Measurements from ENCODE around the gene ADCY4. TPM values are rescaled to one million over a fixed set of nuclear protein-coding genes. Genes with fewer than 3 reads are reported as not detected.
A peak's percentile ranks its signal among the peaks of the same experiment; 100 is the strongest.
"Not testable (repeated sequence)": the region's sequence is repeated elsewhere in the genome, so short reads cannot be mapped to it uniquely, and the experiment has no call there.

ADCY4 gene
- polyA plus RNA-seq, 5 donors, result 26.9 to 37.3 (median 33.8) TPM

DNA sequence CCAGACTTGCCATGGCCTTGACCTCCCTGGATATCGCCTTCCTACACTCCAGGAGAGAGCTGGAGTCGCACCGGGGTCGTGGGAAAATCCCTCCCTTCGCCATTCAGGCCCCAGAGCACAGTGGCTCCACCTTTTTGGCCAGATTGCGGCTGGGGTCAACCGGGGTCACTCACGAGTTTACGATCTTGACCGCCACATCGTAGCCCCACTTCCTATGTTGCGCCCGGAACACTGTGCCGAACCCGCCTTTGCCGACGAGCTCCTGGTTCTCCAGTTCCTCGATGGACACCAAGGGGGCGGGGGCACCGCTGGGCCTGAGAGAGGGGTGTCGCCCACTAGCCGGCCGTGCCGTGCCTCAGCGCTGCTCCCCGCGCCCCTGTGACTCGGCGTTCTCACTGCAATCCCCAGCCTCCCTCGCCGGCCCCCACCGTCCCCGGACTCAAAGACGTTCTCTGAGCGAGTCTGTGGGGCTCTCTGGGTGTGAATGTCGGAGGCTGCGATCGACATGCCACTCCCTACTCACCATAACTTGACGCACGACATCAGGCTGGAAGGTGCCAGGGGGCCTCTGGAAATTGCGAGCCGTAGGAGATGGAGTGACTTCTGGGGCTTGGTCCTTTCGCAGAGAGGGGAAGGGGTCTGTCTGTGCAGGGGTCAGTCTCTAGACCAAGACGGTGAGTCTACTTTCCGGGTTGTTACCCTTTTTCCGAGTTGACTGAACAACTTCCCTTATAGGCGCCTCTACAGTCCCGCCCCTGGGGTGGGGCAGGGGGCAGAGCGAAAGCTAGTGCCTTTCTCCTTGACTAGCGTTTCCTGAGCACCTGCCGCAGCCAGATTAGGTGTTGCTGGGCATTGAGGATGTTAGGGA is 4.6 kb upstream of the ADCY4 start, which contains the start of gene RIPK3:
TSS of gene RIPK3 (minus strand) at position 708 of the 868 bp plus-strand sequence. CDS start at position 543, 165 bp downstream.
- no peak for DNase-seq

DNA sequence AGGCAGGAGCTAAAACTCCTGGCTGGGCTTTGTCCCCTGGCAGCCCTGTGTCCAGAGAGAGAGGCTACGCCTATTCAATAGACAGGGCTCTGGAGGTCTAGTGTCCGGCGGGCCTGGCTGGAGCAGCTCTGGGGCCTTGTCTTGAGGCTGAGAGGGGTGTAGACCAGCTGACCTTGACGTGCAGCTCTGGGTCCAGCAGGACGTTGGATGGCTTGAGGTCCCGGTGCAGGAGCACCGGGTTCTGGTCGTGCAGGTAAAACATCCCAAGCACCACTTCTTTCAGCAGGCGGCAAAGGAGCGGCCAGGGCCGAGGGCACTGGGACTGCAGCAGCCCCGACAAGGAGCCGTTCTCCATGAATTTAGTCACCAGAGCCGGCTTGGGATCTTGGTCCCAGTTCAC is 4.0 kb upstream of the ADCY4 start:
- no peak for DNase-seq

DNA sequence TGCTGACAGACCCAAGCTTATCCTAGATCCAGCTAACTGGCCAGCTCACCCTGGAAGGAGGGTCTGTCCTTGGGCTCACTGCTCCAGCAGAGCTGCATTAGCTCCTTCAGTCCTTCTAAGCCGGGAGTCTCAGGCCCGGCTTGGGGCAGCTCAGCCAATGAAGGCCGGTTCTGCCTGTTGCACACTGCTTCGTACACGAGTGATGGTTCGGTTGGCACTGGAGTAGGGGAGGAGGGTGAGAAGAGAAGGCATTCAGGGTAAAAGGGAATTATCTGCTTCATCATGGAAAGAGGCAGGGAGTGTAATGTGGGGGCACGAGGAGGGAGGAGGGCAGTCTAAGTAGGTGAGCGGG is 2.9 kb upstream of the ADCY4 start:
- no peak for DNase-seq

DNA sequence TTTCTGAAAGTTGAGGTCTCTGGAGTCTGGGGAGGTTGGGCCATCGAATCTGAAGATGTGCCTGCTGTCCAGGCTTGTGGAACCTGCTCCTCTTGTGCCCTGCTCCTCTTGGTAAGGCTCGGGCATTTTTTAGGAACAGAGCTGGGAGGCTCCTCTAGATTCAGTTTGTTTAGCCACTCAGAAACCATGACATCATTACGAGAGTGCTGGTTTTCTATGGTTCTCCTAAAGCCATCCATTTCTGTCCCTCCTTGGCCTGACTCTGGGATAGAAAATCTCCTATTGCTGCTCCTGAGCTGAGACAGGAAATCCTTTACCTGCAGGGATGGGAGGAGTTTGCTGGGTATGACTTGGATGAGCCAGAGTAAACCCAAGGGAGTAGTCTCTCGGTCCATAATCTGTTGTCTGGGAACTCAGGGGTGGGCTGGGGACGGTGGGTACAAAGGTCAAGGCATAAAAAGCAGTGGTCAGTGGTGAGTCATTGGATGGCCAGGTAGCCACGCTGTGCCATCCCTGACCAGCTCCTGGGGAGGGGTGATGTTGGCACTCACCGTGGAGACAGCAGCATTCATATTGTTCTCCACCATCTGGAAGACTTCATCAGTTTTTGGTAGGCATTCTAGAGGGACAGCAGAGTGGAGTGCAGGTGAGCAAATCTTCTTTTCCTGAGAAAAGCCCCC is 2.4 kb upstream of the ADCY4 start:
- no peak for DNase-seq

DNA sequence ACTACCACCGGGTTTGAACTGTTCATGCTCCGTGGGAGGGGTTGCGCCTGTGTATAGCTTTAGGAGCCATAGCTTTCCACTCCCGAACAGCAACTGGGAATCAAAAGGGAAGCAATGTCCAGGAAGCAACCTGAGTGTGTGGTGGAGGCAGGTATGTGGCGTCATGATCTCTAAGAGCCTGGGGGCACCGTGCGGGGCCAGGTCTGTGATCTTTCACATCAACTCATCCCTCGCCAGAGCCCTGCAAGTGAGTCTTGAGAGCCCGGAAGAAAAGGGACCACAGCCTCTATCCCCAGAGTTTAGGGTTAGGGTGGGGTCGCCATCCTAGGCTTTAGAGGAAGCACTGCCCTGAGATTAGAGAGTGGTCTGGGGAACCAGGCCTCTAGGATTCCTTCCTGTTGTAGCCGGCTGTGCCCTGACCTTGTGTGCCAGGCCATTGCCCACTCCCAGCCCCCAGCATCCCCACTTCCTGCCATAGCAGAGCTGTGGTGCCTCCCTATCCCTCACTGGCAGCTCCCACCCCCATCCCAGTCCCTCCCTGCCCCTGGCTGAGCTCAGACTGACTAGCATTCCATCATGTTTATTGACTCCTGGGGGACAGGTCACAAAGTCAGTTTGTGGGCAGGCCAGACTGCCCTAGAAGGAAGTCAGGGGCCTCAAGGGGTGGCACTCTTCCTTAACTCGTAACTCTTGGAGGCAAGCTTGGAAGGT is 745 bp upstream of the ADCY4 start:
- no peak for DNase-seq

DNA sequence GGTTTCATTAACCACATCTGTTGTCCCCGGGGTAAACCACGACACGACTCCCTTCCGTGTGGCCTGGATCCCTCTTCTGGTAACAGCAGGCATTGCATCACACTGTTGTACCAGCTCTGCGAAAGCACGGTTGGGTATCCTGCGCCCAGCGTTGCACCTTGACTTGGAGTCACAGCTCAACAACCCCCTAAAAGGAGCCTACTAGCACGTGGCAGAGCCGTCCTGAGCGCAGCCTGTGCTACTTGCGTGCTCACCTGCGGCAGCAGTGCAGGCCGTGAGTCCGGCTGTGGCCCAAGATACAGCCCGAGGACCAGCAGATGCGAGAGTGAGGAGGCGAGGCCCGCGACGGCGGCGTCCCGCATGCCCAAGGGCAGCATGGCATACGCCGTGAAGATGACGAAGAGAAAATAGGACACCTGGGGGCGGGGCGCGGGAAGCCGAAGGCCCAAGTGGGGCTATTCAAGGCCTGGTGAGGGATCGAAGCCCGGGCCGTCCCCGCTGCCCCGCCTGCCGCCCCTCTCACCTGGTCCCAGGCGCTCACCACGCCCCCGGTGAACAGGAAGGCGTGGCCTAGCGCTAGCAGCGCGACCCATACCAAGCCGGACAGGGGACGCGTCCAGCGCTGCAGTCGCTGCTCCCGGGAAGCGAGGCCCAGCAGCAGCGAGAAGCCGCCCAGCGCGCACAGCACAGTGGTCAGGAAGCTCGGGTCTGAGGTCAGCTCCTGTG is 2.4 kb downstream of the ADCY4 start:
- DNase-seq, result peak; percentile 43 to 56

DNA sequence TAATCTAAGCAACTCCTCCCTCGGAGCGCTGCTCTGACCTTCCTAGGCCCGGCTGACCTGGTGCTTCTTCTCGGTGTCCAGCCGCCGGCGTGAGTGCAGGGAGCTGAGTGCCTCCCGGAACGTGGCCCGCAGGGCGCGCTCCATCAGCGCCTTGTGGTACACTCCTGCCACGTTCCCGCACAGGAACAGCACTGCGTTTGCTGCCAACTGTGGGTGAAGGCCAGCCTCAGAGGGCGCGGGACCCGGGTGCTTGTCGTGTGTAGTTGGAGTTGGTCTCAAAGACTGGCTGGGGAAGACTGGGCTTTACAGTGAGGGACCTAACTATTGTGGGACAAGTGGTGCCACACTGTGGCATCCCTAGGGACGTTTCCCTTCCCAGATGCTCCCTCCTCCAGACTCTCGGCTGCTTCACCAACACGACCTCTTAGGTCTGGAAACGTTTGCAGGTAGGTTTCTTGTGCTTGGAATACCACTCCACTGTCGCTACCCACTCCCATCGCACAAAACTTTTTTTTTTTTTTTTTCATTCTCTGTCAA is 3.1 kb downstream of the ADCY4 start:
- DNase-seq, result no peak

DNA sequence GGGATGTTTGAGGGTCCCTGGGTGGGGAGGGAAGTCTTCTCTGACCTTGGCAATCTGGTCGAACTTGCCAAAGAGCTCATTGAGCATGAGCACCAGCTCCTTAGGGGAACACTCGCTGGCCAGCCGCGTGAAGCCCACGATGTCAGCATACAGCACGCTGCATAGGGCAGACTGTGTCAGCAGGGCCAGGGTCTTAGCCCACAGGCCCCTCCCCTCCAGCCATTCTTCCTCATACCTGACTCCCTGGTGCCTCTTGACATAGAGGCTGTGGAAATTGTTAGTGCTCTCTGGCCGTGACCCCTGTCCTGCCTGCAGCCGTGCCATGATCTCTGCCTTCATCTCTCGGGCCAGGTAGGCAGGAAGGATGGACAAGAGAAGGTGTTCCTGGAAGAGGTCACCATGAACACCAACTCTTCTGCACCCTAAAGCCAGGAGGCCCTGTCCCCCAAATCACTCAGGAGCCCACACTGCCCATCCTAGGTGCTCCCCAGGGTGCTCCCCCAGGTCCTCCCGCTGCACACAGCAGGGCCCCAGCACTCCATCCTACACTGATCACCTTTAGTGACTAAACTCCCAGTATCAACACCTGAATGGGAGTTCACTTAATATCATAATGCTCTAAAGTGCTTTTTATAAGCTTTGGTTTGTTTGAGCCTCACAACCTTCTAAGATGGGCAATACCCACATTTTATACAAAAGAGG is 3.7 kb downstream of the ADCY4 start:
- no peak for DNase-seq

DNA sequence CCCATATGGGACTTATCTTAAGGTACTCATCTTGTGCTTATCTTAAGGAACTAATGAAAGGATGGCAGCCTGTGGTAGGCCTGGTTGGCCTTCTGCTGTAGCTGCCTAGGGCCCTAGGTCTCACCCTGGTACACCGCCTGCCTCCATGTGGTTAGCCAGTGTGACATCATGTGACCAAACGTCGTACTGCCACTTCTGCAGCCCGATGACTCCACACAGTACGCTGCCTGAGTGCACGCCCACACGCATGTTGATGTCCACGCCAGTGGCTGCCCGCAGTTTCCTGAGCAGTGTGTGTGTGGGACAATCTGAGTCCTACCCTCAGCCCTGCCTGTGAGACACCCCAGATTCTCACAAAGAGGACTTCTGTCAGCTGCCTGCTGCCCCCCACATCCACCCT is 5.1 kb downstream of the ADCY4 start:
- DNase-seq, result no peak

DNA sequence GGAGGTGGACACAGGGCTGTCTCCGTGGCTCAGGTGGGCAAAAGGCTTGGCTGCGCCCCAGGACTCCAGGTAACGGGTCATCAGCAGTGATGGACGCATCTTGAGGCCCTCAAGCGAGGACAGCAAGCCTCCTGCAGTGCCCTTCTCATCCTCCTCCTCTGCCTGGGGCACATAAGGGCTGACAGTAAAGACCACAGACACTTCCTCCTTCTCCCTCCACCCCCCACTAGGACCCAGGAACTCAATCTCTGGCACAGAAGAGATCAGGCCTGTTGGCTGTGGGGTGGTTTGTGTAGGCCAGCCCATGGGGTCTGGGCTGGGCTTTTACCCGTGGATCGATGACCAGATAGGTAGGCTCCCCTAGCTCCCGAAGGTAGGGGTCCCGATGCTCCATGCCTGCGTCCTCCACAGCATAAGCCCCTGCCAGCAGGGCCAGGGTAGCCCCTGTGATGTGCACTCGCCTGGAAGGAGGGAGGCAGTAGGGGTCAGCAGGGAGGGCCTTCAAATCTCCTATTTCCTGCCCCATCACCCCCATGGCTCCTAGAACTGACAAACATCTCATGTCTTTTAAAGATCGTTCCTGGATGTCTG is 5.7 kb downstream of the ADCY4 start:
- no peak for DNase-seq

DNA sequence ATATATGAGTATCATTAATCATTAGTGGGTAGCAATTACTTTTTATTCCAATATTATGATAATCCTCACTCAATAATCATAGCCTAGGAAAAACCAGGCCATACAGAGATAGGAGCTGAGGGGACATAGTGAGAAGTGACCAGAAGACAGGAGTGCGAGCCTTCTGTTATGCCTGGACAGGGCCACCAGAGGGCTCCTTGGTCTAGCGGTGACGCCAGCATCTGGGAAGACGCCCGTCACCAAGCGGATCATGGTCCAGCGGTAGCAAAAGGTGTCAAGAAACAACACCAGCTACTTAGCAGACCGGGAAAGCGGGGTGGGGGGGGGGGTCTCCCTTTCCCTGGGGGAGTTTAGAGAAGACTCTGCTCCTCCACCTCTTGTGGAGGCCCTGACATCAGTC is 7.0 kb downstream of the ADCY4 start:
- not testable (repeated sequence) for DNase-seq

DNA sequence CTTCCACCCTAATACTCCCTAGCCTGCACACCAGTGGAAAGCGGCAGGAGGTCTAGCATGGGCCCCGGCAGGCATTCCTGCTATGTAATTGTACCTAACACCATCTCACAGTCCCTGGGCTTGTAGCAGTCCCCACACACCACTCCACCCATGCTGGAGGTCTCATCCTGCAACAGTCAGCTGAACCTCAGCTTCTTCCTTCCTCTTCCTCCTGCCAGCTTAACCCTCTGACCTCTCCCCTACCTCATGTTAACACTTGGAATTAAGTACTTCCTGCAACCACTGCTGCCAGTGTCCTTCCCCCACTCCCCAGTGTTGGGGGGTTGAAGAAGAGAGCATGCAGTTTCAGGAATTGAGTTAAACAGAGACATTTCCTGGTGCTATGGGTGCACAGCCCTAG is 7.6 kb downstream of the ADCY4 start:
- no peak for DNase-seq

DNA sequence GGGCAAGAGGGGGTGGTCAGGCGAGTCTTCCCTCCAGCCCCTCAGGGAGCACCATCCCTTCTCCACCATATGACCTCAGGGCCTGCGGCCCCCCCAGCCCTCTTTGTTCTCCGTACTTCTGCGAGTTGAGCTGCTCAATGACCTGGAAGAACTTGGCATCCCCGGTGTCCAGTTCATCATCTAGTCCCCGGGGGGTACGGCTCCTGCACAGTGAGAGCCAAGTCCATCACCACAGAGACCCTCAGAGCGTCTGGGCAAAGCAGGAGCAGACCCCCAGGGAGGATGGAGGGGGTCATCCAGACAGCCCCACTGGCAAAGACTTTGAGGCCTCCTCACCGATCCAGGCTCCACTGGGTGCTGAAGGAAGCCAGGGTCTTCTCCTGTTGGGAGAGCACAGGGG is 8.9 kb downstream of the ADCY4 start:
- no peak for DNase-seq

DNA sequence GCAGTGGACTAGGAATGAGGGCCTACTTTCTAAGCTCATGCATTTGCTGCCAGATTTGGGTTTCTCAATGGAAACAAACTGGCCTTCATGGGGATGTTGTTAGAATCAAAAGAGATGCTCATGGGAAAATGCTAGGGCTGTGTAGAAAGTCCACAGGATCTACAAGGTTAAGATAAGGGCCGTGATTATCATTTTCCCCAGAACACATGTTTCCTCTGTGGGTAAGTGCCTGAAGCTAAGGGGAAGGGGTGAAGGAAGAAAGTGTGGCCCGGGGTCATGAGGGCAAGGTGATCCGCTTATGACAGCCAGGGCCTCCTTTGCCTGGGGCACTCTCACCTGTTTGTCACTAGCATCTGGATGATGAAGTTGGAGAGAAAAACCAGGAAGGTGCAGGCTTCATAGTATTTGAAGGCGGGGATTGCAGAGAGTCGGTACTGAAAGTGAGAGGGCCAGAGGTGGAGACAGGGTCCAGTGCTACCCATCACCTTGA is 9.8 kb downstream of the ADCY4 start:
- no peak for DNase-seq

DNA sequence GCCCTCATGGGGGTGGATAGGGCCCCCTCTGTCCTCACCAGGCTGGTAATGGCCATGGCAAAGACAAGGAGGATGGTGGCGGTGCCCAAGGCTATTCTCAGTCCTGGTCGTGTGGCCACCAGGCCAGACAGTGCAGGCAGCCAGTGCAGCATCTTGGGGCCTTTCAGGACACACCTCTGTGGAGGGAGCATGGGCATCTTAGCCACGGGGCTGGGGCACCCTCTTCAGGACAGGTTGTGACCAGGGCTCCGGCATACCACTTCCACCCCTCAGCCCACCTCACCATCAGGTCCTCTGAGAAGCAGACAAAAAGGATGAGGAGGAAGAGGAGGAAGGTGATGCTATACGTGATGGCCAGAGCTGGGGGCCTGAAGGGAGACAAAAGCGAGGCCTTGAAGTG is 10.8 kb downstream of the ADCY4 start:
- no peak for DNase-seq

DNA sequence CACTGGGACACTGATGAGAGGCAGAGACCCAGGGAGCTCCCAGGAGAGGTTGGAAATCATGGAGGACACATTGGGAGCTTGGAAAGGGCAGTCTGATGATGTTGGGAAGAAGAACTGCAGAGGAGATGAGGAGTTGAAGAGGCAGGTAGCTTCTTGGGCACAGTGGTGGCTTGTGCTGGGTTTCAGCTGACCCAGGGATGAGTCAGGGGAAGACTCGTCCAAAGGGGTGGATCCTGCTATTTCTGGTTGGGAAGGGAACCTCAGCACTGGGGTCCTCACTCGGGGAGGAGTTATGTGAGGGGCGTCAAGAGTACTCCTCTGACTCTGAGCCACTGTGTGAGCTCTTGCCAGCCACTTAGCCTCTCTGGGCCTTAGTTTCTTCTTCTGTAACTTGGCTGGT is 11.5 kb downstream of the ADCY4 start:
- DNase-seq, result no peak

DNA sequence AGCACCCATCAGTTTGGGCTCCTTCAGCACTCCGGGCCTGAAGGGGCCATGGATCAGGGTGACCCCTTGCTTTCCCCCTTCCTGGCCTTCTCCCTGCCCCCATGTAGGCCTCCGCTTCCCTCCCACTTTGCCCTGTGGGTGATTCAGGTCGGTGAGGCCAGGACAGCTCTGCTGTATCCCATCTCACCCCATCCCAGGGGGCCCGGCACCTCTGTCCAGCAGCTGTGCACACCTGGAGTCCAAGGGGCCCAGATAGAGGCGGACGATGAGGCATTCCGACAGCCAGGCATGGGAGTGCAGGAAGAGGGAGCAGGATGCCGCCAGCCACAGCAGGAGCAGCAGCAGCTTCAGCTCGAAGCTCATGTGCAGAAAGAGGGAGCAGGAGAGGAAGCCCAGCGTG is 12.2 kb downstream of the ADCY4 start:
- no peak for DNase-seq

DNA sequence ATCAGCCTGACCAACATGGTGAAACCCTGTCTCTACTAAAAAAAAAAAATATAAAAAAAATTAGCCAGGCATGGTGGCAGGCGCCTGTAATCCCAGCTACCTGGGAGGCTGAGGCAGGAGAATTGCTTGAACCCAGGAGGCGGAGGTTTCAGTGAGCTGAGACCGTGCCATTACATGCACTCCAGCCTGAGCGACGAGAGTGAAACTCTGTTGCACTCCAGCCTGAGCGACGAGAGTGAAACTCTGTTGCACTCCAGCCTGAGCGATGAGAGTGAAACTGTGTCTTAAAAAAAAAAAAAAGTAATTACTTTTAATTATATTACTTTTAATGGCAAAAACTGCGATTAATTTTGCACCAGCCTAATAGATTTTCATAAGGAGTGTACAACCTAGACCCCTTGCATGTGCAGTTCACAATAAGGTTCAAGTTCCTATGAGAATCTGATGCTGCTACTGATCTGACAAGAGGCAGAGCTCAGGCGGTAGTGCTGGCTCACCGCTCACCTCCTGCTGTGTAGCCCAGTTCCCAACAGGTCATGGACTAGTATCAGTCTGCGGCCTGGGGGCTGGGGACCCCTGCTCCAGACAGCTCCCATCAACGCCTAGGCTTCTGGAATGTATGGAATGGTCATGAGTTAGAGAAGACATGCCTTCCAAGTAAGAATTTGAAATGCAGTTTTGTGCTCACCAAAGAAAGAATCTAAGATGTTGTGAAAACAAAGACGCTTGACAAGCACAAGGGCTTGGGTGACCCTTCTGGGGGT is 13.5 kb downstream of the ADCY4 start:
- no peak for DNase-seq

DNA sequence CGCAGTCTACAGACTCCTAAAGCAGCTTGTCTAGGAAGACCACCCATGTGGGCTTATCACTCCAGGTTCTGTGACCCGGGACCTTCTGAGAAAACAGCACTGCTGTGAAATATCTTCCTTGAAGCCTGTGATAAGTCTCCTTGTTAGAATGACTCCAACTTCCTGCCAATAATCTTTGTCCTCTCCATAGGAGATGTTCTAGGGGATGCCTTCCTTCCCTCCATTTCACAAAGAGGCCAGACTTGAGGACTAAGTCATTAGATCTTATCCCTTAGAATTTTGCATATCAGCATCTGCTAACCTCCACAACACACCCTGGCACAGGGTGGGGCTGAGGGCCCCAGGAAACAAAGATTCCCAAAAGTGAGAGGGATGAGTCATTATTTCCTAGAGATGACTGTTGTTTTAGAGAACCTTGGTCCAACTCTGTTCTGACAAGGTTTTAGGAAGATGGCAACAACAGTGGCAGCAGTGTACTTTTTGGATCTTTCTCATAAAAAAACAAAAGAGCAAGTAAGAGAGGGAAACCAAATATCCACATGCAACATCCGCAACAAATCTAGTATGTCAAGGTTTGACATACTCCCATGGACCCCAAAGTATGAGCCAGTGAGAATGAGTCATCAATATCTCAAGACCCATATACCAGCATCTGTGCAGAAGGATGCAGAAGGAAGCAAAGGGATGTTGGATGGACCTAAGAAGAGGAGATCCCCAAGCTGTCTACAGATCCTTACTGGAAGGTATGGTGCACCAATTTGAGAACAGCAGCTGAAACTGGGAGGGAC is 17.5 kb downstream of the ADCY4 start:
- no peak for DNase-seq
